ENCODE measurements around the gene CYBB. TPM values are rescaled to one million over a fixed set of nuclear protein-coding genes. Genes with fewer than 3 reads are reported as not detected.

The CYBB gene
- total RNA-seq, 6 experiments from 2014 or later = not detected

GRCh38 chrX:37812110-37812509 lies 32.3 kb downstream of the CYBB start:
- Mint-ChIP-seq H3K27me3 (ENCODE audit: insufficient read depth) (peaks cover 9% of the 10 kb centered on the region), H3K4me3 (no peak overlapping the region), H3K27ac (no peak overlapping the region), H3K36me3 (ENCODE audit: low read depth) (no peaks in the 10 kb centered on the region), H3K4me1 (ENCODE audit: low read depth) (no peaks in the 10 kb centered on the region), H3K9me3 (no peaks in the 10 kb centered on the region)
- no peak for DNase-seq
- no peak for TF ChIP-seq CTCF (IDR thresholded peaks at IDR 0.05)

DNA sequence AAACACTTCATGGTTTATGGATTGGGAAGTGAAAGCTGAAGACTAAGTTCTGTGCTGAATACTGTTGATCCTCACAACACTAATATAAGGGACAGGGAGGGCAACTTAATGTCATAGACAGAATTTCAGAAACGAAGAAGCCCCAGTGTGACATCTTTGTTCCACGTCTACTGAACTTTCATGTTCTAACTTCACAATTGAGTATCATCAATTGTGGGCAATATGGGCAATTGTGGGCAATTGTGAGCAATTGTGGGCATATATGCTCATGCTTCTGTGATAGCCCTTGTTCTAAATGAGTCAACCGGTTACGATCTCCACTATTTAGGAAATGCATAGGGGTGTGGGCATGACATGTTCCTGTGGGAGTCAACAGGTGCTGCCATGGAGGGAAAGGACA lies 33.7 kb downstream of the CYBB start:
- no peak for TF ChIP-seq CTCF (IDR thresholded peaks at IDR 0.05)
- H3K27ac Mint-ChIP-seq = no peak overlapping the region
- H3K9me3 Mint-ChIP-seq = no peaks in the 10 kb centered on the region
- peaks cover 9% of the 10 kb centered on the region for H3K27me3 Mint-ChIP-seq (ENCODE audit: insufficient read depth)
- H3K4me3 Mint-ChIP-seq = no peak overlapping the region
- DNase-seq = no peak
- H3K4me1 Mint-ChIP-seq (ENCODE audit: low read depth) = no peaks in the 10 kb centered on the region
- no peaks in the 10 kb centered on the region for H3K36me3 Mint-ChIP-seq (ENCODE audit: low read depth)

DNA sequence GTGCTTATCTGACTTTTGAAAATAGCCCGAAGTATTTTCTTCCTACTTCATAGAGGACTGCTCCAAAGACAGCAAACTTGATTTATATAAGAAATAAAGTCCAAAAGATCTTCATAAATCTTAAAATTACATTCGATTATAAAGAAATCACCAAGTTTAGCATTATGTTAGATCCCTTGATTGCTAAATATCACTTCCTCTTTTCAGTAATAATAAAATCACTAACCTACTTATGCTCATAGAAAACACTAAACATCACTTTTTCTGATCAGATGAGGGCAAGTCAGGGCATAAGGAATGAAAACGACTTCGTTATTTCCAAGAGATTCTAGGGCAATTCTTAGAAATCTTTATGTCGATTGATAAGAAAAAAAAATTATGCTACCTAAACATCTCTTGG lies 35.5 kb downstream of the CYBB start:
- DNase-seq = no peak
- H3K4me3 Mint-ChIP-seq = no peak overlapping the region
- H3K27ac Mint-ChIP-seq = no peak overlapping the region
- H3K36me3 Mint-ChIP-seq (ENCODE audit: low read depth) = no peaks in the 10 kb centered on the region
- no peaks in the 10 kb centered on the region for H3K4me1 Mint-ChIP-seq (ENCODE audit: low read depth)
- TF ChIP-seq CTCF (IDR thresholded peaks at IDR 0.05) = no peak
- no peaks in the 10 kb centered on the region for H3K9me3 Mint-ChIP-seq
- peaks cover 9% of the 10 kb centered on the region for H3K27me3 Mint-ChIP-seq (ENCODE audit: insufficient read depth)

DNA sequence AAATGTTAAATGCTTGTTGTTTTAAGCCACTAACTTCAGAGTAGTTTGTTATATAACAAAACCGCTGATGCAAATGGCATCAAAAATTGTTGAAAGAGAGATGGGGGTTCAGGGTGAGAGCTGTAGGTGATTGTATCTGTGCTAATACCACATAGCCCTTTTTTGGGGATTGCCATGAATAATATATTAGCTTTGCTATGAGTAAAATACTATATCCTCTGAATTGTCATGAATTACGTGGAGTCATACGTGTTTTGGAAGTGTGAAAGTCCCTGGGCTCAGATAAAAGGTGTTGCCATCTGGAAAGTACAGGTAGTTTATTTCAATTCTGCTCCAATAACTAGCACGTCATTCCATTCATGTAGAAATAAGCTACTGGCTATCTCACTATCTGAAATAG lies 36.9 kb downstream of the CYBB start:
- no peaks in the 10 kb centered on the region for H3K9me3 Mint-ChIP-seq
- H3K36me3 Mint-ChIP-seq (ENCODE audit: low read depth) = no peaks in the 10 kb centered on the region
- no peak overlapping the region for H3K4me3 Mint-ChIP-seq
- peaks cover 9% of the 10 kb centered on the region for H3K27me3 Mint-ChIP-seq (ENCODE audit: insufficient read depth)
- no peak for TF ChIP-seq CTCF (IDR thresholded peaks at IDR 0.05)
- H3K4me1 Mint-ChIP-seq (ENCODE audit: low read depth) = no peaks in the 10 kb centered on the region
- no peak for DNase-seq
- H3K27ac Mint-ChIP-seq = no peak overlapping the region

- Mint-ChIP-seq H3K36me3 (ENCODE audit: low read depth) (no peaks in the 10 kb centered on the region), H3K9me3 (no peaks in the 10 kb centered on the region), H3K27ac (no peak overlapping the region), H3K4me3 (no peak overlapping the region), H3K4me1 (ENCODE audit: low read depth) (no peaks in the 10 kb centered on the region), H3K27me3 (ENCODE audit: insufficient read depth) (peaks cover 7% of the 10 kb centered on the region)
- no peak for TF ChIP-seq CTCF (IDR thresholded peaks at IDR 0.05)
- no peak for DNase-seq
Measured at GRCh38 chrX:37817176-37817575, 37.3 kb downstream of the CYBB start.

- Mint-ChIP-seq H3K27me3 (ENCODE audit: insufficient read depth) (peaks cover 6% of the 10 kb centered on the region; the same call in 1 of the 2 replicates), H3K36me3 (ENCODE audit: low read depth) (no peaks in the 10 kb centered on the region), H3K4me1 (ENCODE audit: low read depth) (no peaks in the 10 kb centered on the region), H3K9me3 (no peaks in the 10 kb centered on the region), H3K27ac (no peak overlapping the region), H3K4me3 (no peak overlapping the region)
- TF ChIP-seq CTCF (IDR thresholded peaks at IDR 0.05) = no peak
- DNase-seq = no peak
Measured at GRCh38 chrX:37817579-37817978, 37.7 kb downstream of the CYBB start.

All from HFFc6 (cell line).